ENCODE measurements around the gene TOX2.

GRCh38 chr20:44072384-44072783 lies 157.7 kb downstream of the TOX2 start:
- TF ChIP-seq POLR2A (IDR thresholded peaks at IDR 0.05) (no peak), CTCF (IDR thresholded peaks at IDR 0.05 in 4 of 5, conservative IDR thresholded peaks at IDR 0.05 in 1 of 5) (no peak)

All from gastrocnemius medialis (tissue), 4 donors.